Adrenal gland (tissue), 5 donors: ENCODE measurements around the gene CYCS.

ENCODE experiments used
- POLR2A ChIP-seq, 2 donors: fragments of 450-650 bp; IDR thresholded peaks; one replicate each; pipeline ENCODE4 v1.6.1; 2017; ENCODE audit warnings: antibody characterized with exemption in 2 of 2, mild to moderate bottlenecking in 2 of 2, moderate library complexity in 1 of 2
- TF ChIP-seq, protein P1 (sequence below), 6 experiments: fragments of 450-650 bp in 4 of 6; fragments of 200-600 bp in 2 of 6; sonication (generic) in 1 of 6; IDR thresholded peaks; 1 replicate in 5 of 6; 2 replicates in 1 of 6; pipeline versions ENCODE4 v1.5.1 to v1.8.0; 2016 to 2021; ENCODE audit warnings: antibody characterized with exemption in 6 of 6, mild to moderate bottlenecking in 2 of 6, moderate library complexity in 1 of 6
- donor health status: DM: no; HTN: no; CAD: no.

- TF ChIP-seq, protein P1, sequence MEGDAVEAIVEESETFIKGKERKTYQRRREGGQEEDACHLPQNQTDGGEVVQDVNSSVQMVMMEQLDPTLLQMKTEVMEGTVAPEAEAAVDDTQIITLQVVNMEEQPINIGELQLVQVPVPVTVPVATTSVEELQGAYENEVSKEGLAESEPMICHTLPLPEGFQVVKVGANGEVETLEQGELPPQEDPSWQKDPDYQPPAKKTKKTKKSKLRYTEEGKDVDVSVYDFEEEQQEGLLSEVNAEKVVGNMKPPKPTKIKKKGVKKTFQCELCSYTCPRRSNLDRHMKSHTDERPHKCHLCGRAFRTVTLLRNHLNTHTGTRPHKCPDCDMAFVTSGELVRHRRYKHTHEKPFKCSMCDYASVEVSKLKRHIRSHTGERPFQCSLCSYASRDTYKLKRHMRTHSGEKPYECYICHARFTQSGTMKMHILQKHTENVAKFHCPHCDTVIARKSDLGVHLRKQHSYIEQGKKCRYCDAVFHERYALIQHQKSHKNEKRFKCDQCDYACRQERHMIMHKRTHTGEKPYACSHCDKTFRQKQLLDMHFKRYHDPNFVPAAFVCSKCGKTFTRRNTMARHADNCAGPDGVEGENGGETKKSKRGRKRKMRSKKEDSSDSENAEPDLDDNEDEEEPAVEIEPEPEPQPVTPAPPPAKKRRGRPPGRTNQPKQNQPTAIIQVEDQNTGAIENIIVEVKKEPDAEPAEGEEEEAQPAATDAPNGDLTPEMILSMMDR (IDR thresholded peaks at IDR 0.05): no peak
- TF ChIP-seq POLR2A (IDR thresholded peaks at IDR 0.05): no peak
Measured at GRCh38 chr7:25171516-25171915, 46.5 kb upstream of the CYCS start.
